Endothelial cell of umbilical vein (primary cell): ENCODE data around the gene SQOR. TPM values are rescaled to one million over a fixed set of nuclear protein-coding genes. Genes with fewer than 3 reads are reported as not detected.

Experiments
- BruUV-seq: library from RNA; stranded (reverse); fragments of 400-500 nt; replicated peaks from 2 replicates; lab custom pipeline; 2021; lab: Mats Ljungman, UMichigan
- CTCF ChIA-PET: fragments of 300-600, 350-600 bp; sonication (Branson Sonifier 250); formaldehyde crosslinking; loops from one replicate; lab custom pipeline; 2021; ENCODE audit warnings: antibody characterized with exemption, inconsistent platforms; lab: Charles Lee
- POLR2A ChIA-PET: fragments of 300-600, 350-600 bp; sonication (Branson Sonifier 250); formaldehyde crosslinking; loops from one replicate; lab custom pipeline; 2021; ENCODE audit warnings: antibody characterized with exemption, inconsistent platforms; lab: Charles Lee
- DNase-seq: peaks from one replicate; pipeline ENCODE4 v3.0.0-alpha.2; 2011; ENCODE audit warnings: low read depth, low spot score
- FAIRE-seq: peaks from 2 replicates; lab custom pipeline; 2011; peaks lifted over from hg19 to GRCh38; lab: Jason Lieb, UNC
- H2AFZ ChIP-seq: 2 replicates; pipeline ENCODE4 v1.6.0; 2012; ENCODE audit warnings: low read depth, low read length, control low read depth, inconsistent platforms
- H3K27ac ChIP-seq: 2 replicates; pipeline ENCODE4 v1.5.1; 2011; ENCODE audit warnings: low read depth, mild to moderate bottlenecking, control low read depth, low read length, moderate library complexity; ENCODE audit not compliant: insufficient read depth
- H3K27me3 ChIP-seq, 2 experiments: 2 replicates each; pipeline versions ENCODE4 v1.6.0 to v1.6.1; 2011; ENCODE audit warnings: low read length in 2 of 2, mixed read lengths in 1 of 2; ENCODE audit not compliant: control insufficient read depth in 2 of 2, insufficient read depth in 2 of 2
- H3K36me3 ChIP-seq, 2 experiments: 2 replicates in 1 of 2; 3 replicates in 1 of 2; pipeline ENCODE4 v1.5.1; 2011; ENCODE audit warnings: low read length in 2 of 2, mild to moderate bottlenecking in 1 of 2, moderate library complexity in 1 of 2; ENCODE audit not compliant: control insufficient read depth in 2 of 2, insufficient read depth in 2 of 2; ENCODE audit errors: extremely low read depth in 1 of 2
- H3K4me1 ChIP-seq: 3 replicates; pipeline ENCODE4 v1.5.1; 2011; ENCODE audit warnings: mild to moderate bottlenecking, low read length; ENCODE audit not compliant: control insufficient read depth, insufficient read depth; ENCODE audit errors: extremely low read depth
- H3K4me2 ChIP-seq: 2 replicates; pipeline ENCODE4 v1.6.1; 2011; ENCODE audit warnings: low read length, control low read depth, mixed read lengths; ENCODE audit not compliant: insufficient read depth
- H3K4me3 ChIP-seq, 3 experiments: fragments of 200-600 bp in 1 of 3; sonication (generic), shearing (Covaris generic) in 1 of 3; replicated peaks in 1 of 3; 2 replicates each; pipeline ENCODE4 v1.5.1; 2011 to 2016; ENCODE audit warnings: control low read depth in 3 of 3, low read length in 3 of 3, mild to moderate bottlenecking in 2 of 3, inconsistent platforms in 1 of 3, low read depth in 1 of 3, moderate library complexity in 1 of 3; ENCODE audit not compliant: insufficient read depth in 1 of 3
- H3K79me2 ChIP-seq: 2 replicates; pipeline ENCODE4 v1.6.0; 2012; ENCODE audit warnings: low read length, inconsistent platforms; ENCODE audit not compliant: control insufficient read depth, insufficient read depth
- H3K9ac ChIP-seq: replicated peaks from 2 replicates; pipeline ENCODE3; 2011; ENCODE audit warnings: low read length, control low read depth; ENCODE audit not compliant: insufficient read depth; ENCODE audit errors: extremely low read depth
- H3K9me1 ChIP-seq: replicated peaks from 3 replicates; pipeline ENCODE4 v1.6.0; 2011; ENCODE audit warnings: mild to moderate bottlenecking, low read length; ENCODE audit not compliant: control insufficient read depth, insufficient read depth; ENCODE audit errors: extremely low read depth
- H3K9me3 ChIP-seq: replicated peaks from 2 replicates; pipeline ENCODE4 v1.5.1; 2012; ENCODE audit warnings: low read length, inconsistent platforms; ENCODE audit not compliant: control insufficient read depth, insufficient read depth
- H4K20me1 ChIP-seq: replicated peaks from 2 replicates; pipeline ENCODE3; 2011; ENCODE audit warnings: mild to moderate bottlenecking, low read length; ENCODE audit not compliant: control insufficient read depth, insufficient read depth; ENCODE audit errors: extremely low read depth
- EZH2 ChIP-seq: IDR thresholded peaks from 2 replicates; pipeline ENCODE4 v1.6.1; 2012; ENCODE audit warnings: borderline replicate concordance, low read depth, mild to moderate bottlenecking, moderate library complexity, low read length, inconsistent platforms; ENCODE audit not compliant: severe bottlenecking
- FOS ChIP-seq: IDR thresholded peaks from 2 replicates; pipeline ENCODE4 v1.6.1; 2011; ENCODE audit warnings: mild to moderate bottlenecking, low read length, moderate library complexity, borderline replicate concordance; ENCODE audit not compliant: insufficient read depth
- GATA2 ChIP-seq: IDR thresholded peaks from 2 replicates; pipeline ENCODE4 v1.7.0; 2011; ENCODE audit warnings: low read depth, mild to moderate bottlenecking, moderate library complexity, mixed read lengths, low read length; ENCODE audit not compliant: insufficient read length, insufficient read depth
- JUN ChIP-seq: IDR thresholded peaks from 2 replicates; pipeline ENCODE4 v1.6.1; 2011; ENCODE audit warnings: borderline replicate concordance, low read depth; ENCODE audit not compliant: insufficient read length, insufficient read depth
- MYC ChIP-seq: IDR thresholded peaks from one replicate; pipeline ENCODE4 v1.6.1; 2011; ENCODE audit warnings: mild to moderate bottlenecking, low read depth, low read length
- POLR2A ChIP-seq: IDR thresholded peaks from 2 replicates; pipeline ENCODE4 v1.6.1; 2012; ENCODE audit warnings: low read depth, mild to moderate bottlenecking, control low read depth, low read length
- POLR2AphosphoS5 ChIP-seq: IDR thresholded peaks from 2 replicates; pipeline ENCODE4 v1.6.1; 2012; ENCODE audit warnings: low read depth, mild to moderate bottlenecking, control low read depth, low read length, moderate library complexity; ENCODE audit not compliant: insufficient read depth
- dilution Hi-C: fragments of 300-500 bp; cut with MboI; formaldehyde crosslinking; loops from one replicate; pipeline ENCODE4 v1.15.0; 2019; ENCODE audit warnings: low sequenced_read_pairs; ENCODE audit not compliant: extremely low pct_ligation_motif_present
- intact Hi-C: fragments of 100-400 bp; cut with micrococcal nuclease; formaldehyde crosslinking; loops from one replicate; pipeline ENCODE4 v1.10.0; 2022
- polyA plus RNA-seq, 4 experiments: library from polyadenylated mRNA; depleted of rRNA in 3 of 4; stranded (reverse) in 3 of 4; unstranded in 1 of 4; fragments of >200 nt; gene quantifications; 2 replicates each; pipeline versions ENCODE4 v1.2.1 to v1.2.3, GENCODE V29; 2011 to 2012; ENCODE audit warnings: missing spikeins in 1 of 4
- total RNA-seq: library from RNA; stranded (reverse); gene quantifications from 2 replicates; pipeline ENCODE4 v1.2.3, GENCODE V29; 2021
- TF ChIP-seq, protein P1 (sequence below): IDR thresholded peaks from 2 replicates; pipeline ENCODE4 v1.6.1; 2011; ENCODE audit not compliant: insufficient read depth, insufficient read length
- TF ChIP-seq, protein P2 (sequence below), 2 donors: IDR thresholded peaks; 1 replicate in 1 of 2; 2 replicates in 1 of 2; pipeline ENCODE4 v1.5.1; 2011; ENCODE audit warnings: low read length in 2 of 2, mild to moderate bottlenecking in 2 of 2, moderate library complexity in 2 of 2, control low read depth in 1 of 2, inconsistent platforms in 1 of 2, low read depth in 1 of 2; ENCODE audit not compliant: insufficient read depth in 1 of 2; ENCODE audit errors: extremely low read depth in 1 of 2

The SQOR gene
- total and polyA plus RNA-seq, 2 donors (not counting 3 experiments of a cell fraction or from before 2014, with no cell fraction given) = 12.9 to 17.9 TPM

DNA sequence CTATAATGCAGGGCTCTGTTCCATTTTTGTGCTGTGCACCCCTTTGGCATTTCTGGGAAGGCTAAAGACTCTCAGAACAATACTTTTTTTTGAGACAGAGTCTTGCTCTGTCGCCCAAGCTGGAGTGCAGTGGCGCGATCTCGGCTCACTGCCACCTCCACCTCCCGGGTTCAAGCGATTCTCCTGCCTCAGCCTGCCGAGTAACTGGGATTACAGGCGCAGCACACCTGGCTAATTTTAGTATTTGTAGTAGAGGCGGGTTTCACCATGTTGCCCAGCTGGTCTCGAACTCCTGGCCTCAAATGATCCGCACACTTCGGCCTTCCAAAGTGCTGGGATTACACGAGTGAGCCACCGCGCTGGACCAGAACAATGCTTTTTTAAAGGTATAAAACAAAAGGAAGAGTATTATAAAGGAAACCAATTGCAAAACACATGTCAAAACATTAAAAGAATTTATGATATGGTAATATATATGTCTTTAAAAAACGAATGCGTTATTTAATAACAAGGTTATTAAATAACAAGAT, 999 bp downstream of the SQOR start:
- ChIA-PET CTCF (interaction anchor here (0.9 to 1.7 kb wide), 4 partner anchors 12 to 70 kb away, joined by 3 to 7 read pairs (median 4); no protein-coding TSS in a partner anchor), POLR2A (no interaction called here)
- Histone ChIP-seq H3K9me1 (no peaks in the 10 kb centered on the region), H3K4me3 (peak overlapping the region; percentile 52 to 88 (median 82)), H3K9me3 (no peaks in the 10 kb centered on the region), H3K36me3 (no peaks in the 10 kb centered on the region), H3K79me2 (no peaks in the 10 kb centered on the region), H3K27ac (no peak overlapping the region), H3K9ac (no peak overlapping the region), H4K20me1 (no peaks in the 10 kb centered on the region), H2AFZ (peak overlapping the region; percentile 97), H3K4me1 (peaks cover 29% of the 10 kb centered on the region), H3K27me3 (no peaks in the 10 kb centered on the region), H3K4me2 (peak overlapping the region; percentile 75)
- dilution Hi-C loops (no loop called here), intact Hi-C loops (loop anchor here (1.0 to 2.0 kb wide), 3 partner anchors 35 to 69 kb away; partner anchors contain the start of gene BLOC1S6)
- no TSS peak for BruUV-seq
- TF ChIP-seq MYC (no peak), POLR2A (no peak), JUN (no peak), POLR2AphosphoS5 (no peak), EZH2 (no peak), FOS (no peak), GATA2 (no peak)
- TF ChIP-seq, protein P1, sequence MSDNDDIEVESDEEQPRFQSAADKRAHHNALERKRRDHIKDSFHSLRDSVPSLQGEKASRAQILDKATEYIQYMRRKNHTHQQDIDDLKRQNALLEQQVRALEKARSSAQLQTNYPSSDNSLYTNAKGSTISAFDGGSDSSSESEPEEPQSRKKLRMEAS = no peak
- TF ChIP-seq, protein P2, sequence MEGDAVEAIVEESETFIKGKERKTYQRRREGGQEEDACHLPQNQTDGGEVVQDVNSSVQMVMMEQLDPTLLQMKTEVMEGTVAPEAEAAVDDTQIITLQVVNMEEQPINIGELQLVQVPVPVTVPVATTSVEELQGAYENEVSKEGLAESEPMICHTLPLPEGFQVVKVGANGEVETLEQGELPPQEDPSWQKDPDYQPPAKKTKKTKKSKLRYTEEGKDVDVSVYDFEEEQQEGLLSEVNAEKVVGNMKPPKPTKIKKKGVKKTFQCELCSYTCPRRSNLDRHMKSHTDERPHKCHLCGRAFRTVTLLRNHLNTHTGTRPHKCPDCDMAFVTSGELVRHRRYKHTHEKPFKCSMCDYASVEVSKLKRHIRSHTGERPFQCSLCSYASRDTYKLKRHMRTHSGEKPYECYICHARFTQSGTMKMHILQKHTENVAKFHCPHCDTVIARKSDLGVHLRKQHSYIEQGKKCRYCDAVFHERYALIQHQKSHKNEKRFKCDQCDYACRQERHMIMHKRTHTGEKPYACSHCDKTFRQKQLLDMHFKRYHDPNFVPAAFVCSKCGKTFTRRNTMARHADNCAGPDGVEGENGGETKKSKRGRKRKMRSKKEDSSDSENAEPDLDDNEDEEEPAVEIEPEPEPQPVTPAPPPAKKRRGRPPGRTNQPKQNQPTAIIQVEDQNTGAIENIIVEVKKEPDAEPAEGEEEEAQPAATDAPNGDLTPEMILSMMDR (IDR thresholded peaks at IDR 0.05; ENCODE audit: extremely low read depth in 1 of 2, insufficient read depth in 1 of 2, low read depth in 1 of 2, low read length in 2 of 2) = no peak
- no peak for DNase-seq
- FAIRE-seq = no peak
